Measurements from ENCODE around the gene GALNT5.

DNA sequence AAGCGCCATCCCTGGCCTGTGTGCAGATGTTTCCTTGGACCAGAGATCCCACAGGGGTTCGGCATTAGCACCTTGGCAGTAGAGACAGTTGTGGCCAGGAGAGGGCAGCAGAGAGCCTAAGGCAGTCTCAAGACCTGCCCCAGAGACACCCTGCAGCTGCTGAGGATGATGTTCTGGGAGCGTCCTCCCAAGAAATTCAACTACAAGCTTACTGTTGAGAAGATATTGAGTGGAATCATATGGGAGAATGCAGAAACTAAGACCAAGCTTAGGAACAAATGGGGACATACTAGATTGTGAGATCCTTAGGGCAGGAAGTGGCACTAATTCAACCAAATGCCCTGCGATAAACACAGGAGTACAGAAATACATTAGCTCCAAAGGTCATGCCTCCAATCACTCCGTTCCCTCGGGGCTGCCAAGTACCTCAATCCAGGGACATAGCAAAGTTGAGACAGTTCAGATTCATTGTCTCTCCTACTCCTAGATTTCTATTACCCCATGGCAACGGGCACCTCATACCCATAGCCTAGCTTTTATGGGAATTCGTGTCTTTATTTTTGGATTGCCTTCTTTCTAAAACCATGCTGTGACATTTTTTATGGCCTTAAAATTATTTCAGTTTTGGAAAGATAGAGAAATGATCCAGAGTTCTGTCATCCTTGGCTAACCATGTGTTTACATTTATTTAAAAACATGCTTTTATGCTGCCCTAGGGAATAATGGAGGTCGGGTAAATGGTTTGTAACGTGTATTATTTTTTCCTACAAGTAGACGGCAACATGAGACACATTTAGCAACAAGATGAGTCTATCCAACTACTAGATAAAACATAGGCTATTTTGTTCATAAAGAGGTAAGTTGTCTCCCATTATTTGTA is 70.4 kb downstream of the GALNT5 start:
- TF ChIP-seq, protein P1, sequence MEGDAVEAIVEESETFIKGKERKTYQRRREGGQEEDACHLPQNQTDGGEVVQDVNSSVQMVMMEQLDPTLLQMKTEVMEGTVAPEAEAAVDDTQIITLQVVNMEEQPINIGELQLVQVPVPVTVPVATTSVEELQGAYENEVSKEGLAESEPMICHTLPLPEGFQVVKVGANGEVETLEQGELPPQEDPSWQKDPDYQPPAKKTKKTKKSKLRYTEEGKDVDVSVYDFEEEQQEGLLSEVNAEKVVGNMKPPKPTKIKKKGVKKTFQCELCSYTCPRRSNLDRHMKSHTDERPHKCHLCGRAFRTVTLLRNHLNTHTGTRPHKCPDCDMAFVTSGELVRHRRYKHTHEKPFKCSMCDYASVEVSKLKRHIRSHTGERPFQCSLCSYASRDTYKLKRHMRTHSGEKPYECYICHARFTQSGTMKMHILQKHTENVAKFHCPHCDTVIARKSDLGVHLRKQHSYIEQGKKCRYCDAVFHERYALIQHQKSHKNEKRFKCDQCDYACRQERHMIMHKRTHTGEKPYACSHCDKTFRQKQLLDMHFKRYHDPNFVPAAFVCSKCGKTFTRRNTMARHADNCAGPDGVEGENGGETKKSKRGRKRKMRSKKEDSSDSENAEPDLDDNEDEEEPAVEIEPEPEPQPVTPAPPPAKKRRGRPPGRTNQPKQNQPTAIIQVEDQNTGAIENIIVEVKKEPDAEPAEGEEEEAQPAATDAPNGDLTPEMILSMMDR (IDR thresholded peaks at IDR 0.05), result peak; percentile 84
- TF ChIP-seq ZFX (IDR thresholded peaks at IDR 0.05; ENCODE audit: borderline replicate concordance), result no peak

All from 22Rv1 (cell line).